Lower leg skin (tissue), 3 donors: ENCODE results near the gene RAB1B.

Experiments used
- CTCF ChIP-seq, 3 donors: fragments of 450-650 bp; IDR thresholded peaks; one replicate each; pipeline ENCODE4 v1.5.1; 2016; ENCODE audit warnings: antibody characterized with exemption in 3 of 3, mild to moderate bottlenecking in 3 of 3, moderate library complexity in 2 of 3
- POLR2A ChIP-seq, 2 donors: fragments of 450-650 bp; IDR thresholded peaks; one replicate each; pipeline ENCODE4 v1.6.1; 2016 to 2017; ENCODE audit warnings: antibody characterized with exemption in 2 of 2, mild to moderate bottlenecking in 1 of 2, moderate library complexity in 1 of 2

GRCh38 chr11:66242095-66242765 is 26.2 kb upstream of the RAB1B start:
- TF ChIP-seq CTCF (IDR thresholded peaks at IDR 0.05) (no peak), POLR2A (IDR thresholded peaks at IDR 0.05) (no peak)
